Left ventricle myocardium inferior (tissue), 1 donor: Measurements from ENCODE around the gene TMEM192. TPM values are rescaled to one million over a fixed set of nuclear protein-coding genes. Genes with fewer than 3 reads are reported as not detected.

Experiments
- DNase-seq: peaks from one replicate; pipeline ENCODE4 v3.0.0-alpha.2; 2020
- H3K27ac ChIP-seq: fragments of 200-600 bp; replicated peaks from 2 replicates; pipeline ENCODE4 v1.8.0; 2021
- H3K27me3 ChIP-seq: fragments of 200-600 bp; 2 replicates; pipeline ENCODE4 v1.8.0; 2021; ENCODE audit warnings: low read depth
- H3K36me3 ChIP-seq: fragments of 200-600 bp; 2 replicates; pipeline ENCODE4 v1.8.0; 2021
- H3K4me1 ChIP-seq: fragments of 200-600 bp; 2 replicates; pipeline ENCODE4 v1.8.0; 2021
- H3K4me3 ChIP-seq: fragments of 200-600 bp; 2 replicates; pipeline ENCODE4 v1.8.0; 2021; ENCODE audit warnings: mild to moderate bottlenecking, moderate library complexity
- H3K9me3 ChIP-seq: fragments of 200-600 bp; replicated peaks from 2 replicates; pipeline ENCODE4 v1.8.0; 2021
- intact Hi-C: fragments of 100-400 bp; cut with micrococcal nuclease; formaldehyde crosslinking; loops from one replicate; pipeline ENCODE4 v1.11.0; 2022
- long read RNA-seq: library from polyadenylated mRNA; unstranded; transcript quantifications from one replicate; pipeline ENCODE4 v2.0.0, GENCODE V29; 2021
- total RNA-seq: library from RNA; stranded (reverse); fragmentation: NEBNext Ultra II Directional; extraction: Animal tissue kit (Norgen Biotek cat#: 25700); gene quantifications from one replicate; pipeline ENCODE4 v1.2.1, GENCODE V29; 2021
- TF ChIP-seq, protein P1 (sequence below): fragments of 200-600 bp; IDR thresholded peaks from 2 replicates; pipeline ENCODE4 v1.8.0; 2021; ENCODE audit warnings: antibody characterized with exemption, mild to moderate bottlenecking, borderline replicate concordance
- donor health status: DM: no; HTN: yes; CAD: no; lungs with severe emphysema.

The TMEM192 gene
- 18.3 TPM for total RNA-seq
- long read RNA-seq, full-length matches to known transcripts, result 14 of 18 reads
- long read RNA-seq, partial matches to known transcripts, result 0 of 18 reads
- long read RNA-seq, other reads (novel, unspliced or antisense), result 4 of 18 reads

GRCh38 chr4:165112368-165113121 lies at the start of gene TMEM192:
TSS of gene TMEM192 (minus strand) at chr4:165112860. CDS start at chr4:165112773, 87 bp downstream.
- TF ChIP-seq, protein P1, sequence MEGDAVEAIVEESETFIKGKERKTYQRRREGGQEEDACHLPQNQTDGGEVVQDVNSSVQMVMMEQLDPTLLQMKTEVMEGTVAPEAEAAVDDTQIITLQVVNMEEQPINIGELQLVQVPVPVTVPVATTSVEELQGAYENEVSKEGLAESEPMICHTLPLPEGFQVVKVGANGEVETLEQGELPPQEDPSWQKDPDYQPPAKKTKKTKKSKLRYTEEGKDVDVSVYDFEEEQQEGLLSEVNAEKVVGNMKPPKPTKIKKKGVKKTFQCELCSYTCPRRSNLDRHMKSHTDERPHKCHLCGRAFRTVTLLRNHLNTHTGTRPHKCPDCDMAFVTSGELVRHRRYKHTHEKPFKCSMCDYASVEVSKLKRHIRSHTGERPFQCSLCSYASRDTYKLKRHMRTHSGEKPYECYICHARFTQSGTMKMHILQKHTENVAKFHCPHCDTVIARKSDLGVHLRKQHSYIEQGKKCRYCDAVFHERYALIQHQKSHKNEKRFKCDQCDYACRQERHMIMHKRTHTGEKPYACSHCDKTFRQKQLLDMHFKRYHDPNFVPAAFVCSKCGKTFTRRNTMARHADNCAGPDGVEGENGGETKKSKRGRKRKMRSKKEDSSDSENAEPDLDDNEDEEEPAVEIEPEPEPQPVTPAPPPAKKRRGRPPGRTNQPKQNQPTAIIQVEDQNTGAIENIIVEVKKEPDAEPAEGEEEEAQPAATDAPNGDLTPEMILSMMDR, result peak; percentile 54
- peak within 1 kb of the TSS; percentile 99 for H3K4me3 ChIP-seq
- no peaks in the 10 kb centered on the region for H3K9me3 ChIP-seq
- H3K27me3 ChIP-seq, result peaks cover 13% of the 10 kb centered on the region
- H3K36me3 ChIP-seq, result no peaks in the 10 kb centered on the region
- H3K4me1 ChIP-seq, result peaks cover 21% of the 10 kb centered on the region
- peak; percentile 92 for DNase-seq
- H3K27ac ChIP-seq, result peak within 1 kb of the TSS; percentile 93
- intact Hi-C loops, result no loop called here

- TF ChIP-seq, protein P1, result no peak
- Histone ChIP-seq H3K36me3 (no peaks in the 10 kb centered on the region), H3K27me3 (peaks cover 9% of the 10 kb centered on the region), H3K4me1 (no peaks in the 10 kb centered on the region), H3K9me3 (peaks cover 16% of the 10 kb centered on the region), H3K4me3 (no peak overlapping the region), H3K27ac (no peak overlapping the region)
- no peak for DNase-seq
- intact Hi-C loops, result no loop called here
Observed at GRCh38 chr4:165158762-165159161, 46.1 kb upstream of the TMEM192 start.

DNA sequence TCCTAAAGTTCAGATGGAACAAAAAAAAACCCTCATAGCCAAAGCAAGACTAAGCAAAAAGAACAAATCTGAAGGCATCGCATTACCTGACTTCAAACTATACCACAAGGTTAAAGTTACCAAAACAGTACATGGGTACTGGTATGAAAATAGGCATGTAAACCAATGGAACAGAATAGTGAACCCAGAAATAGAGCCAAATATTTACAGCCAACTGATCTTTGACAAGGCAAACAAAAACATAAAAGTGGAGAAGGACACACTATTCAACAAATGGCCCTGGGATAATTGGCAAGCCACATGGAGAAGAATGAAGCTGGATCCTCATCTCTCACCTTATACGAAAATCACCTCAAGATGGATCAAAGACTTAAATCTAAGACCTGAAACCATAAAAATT lies 44.2 kb upstream of the TMEM192 start:
- TF ChIP-seq, protein P1, result no peak
- Histone ChIP-seq H3K9me3 (peaks cover 16% of the 10 kb centered on the region), H3K4me3 (no peak overlapping the region), H3K27ac (no peak overlapping the region), H3K4me1 (no peaks in the 10 kb centered on the region), H3K36me3 (no peaks in the 10 kb centered on the region), H3K27me3 (no peaks in the 10 kb centered on the region)
- DNase-seq, result no peak
- intact Hi-C loops, result no loop called here

- intact Hi-C loops, result no loop called here
- H3K9me3 ChIP-seq, result peaks cover 16% of the 10 kb centered on the region
- TF ChIP-seq, protein P1, result no peak
- H3K4me1 ChIP-seq, result no peaks in the 10 kb centered on the region
- H3K27ac ChIP-seq, result no peak overlapping the region
- no peak for DNase-seq
- H3K36me3 ChIP-seq, result no peaks in the 10 kb centered on the region
- H3K27me3 ChIP-seq, result peaks cover 13% of the 10 kb centered on the region
- no peak overlapping the region for H3K4me3 ChIP-seq
Observed at GRCh38 chr4:165154482-165154881, 41.8 kb upstream of the TMEM192 start.

DNA sequence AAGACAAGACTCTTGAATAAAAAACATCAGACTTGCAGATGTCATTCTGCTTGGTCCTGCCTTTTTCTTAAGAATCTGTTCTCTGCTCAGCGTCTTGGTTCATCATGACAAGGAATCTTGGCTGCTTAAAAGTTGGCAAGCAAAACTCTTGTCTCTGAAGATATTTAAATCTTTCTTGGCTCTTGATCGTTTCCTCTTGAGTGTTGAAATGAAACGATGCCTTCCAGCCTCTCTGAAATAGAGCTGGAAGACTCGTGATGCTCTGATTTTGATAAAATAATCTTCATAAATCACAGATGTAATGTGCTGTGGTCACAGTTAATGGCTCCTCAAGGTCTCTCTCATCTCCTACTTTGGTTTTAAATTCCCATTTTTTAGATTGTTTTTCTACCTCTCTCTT lies 39.9 kb upstream of the TMEM192 start:
- no peak overlapping the region for H3K4me3 ChIP-seq
- H3K36me3 ChIP-seq, result no peaks in the 10 kb centered on the region
- peaks cover 13% of the 10 kb centered on the region for H3K27me3 ChIP-seq
- H3K9me3 ChIP-seq, result peaks cover 9% of the 10 kb centered on the region
- no peak for DNase-seq
- intact Hi-C loops, result no loop called here
- H3K4me1 ChIP-seq, result no peaks in the 10 kb centered on the region
- TF ChIP-seq, protein P1, result no peak
- H3K27ac ChIP-seq, result no peak overlapping the region
